Measurements from ENCODE around the gene HIGD2A.

The HIGD2A gene

GRCh38 chr5:176418251-176418650, 29.7 kb downstream of the HIGD2A start:
- DNase-seq: no peak

GRCh38 chr5:176420086-176420485, 31.5 kb downstream of the HIGD2A start:
- DNase-seq: no peak

- no peak for DNase-seq
Measured at GRCh38 chr5:176420972-176421544, 32.5 kb downstream of the HIGD2A start.

GRCh38 chr5:176424181-176424580, 35.6 kb downstream of the HIGD2A start:
- no peak for DNase-seq

GRCh38 chr5:176425138-176425537, 36.6 kb downstream of the HIGD2A start:
- DNase-seq: no peak

DNA sequence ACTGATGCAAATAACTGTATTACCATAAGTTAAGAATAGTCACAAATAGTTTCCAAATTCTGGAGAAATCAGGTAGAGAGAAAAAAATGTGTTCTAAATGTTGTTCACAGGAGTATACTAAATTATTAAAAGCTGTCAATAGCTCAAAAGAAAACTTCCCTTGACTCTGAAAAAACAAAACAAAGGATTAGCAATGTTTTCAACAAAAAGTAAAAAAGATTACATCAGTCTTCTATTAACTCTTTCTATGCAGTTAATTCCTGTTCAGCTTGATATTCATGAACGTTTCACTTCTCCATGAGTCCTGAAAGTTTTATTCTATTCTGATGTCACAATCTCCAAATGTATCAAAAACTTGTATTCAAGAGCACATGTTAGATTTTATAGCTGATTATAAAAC, 37.2 kb downstream of the HIGD2A start:
- DNase-seq: no peak

DNA sequence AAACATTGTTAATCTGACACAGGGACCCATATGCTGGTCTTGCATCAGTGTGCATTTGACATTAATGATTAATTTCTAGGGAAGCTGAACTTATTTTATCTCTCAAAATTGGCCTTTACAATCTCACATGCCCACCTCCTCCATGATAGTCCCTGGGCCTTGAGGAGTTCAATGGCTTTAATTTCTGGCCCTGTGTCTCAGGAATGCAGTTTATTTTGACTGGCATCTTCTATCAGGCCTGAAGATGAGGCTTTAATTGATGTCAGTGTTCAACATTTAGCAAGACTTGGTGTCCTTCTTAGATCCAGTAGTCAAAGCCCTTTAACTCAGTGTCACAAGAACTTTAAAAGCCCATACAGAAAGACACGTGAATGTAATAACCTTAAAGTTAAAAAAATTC, 38.3 kb downstream of the HIGD2A start:
- no peak for DNase-seq

DNA sequence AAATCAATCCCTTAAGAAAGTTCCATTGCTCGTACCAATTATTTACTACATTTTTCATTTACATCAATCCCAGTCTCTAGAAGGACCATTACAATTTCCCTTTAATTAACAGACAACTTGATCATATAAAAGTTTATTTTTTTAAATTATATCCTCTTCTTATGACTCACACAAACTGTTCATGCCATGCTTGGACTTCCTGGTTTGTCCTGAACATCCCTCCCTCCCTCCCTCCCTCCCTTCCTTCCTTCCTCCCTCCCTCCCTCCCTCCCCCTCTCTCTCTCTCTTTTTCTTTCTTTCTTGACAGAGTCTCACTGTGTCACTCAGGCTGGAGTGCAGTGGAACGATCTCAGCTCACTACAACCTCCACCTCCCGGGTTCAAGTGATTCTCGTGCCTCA, 39.4 kb downstream of the HIGD2A start:
- DNase-seq: no peak

GRCh38 chr5:176429972-176430371, 41.4 kb downstream of the HIGD2A start:
- no peak for DNase-seq

DNA sequence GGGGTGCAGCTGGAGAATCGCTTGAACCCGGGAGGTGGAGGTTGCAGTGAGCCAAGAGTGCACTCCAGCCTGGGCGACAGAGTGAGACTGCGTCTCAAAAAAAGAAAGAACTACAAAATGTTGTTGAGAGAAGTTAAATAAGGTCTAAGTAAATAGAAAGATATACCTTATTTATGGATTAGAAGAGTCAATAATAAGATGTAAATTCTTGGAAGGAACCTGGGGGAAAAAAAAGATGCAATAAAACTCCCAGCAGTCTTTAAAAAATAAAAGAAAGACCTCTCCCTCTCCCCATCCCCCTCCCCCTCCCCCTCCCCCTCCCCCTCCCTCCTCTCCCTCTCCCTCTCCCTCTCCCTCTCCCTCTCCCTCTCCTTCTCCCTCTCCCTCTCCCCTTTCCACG, 44.2 kb downstream of the HIGD2A start:
- no peak for DNase-seq

DNA sequence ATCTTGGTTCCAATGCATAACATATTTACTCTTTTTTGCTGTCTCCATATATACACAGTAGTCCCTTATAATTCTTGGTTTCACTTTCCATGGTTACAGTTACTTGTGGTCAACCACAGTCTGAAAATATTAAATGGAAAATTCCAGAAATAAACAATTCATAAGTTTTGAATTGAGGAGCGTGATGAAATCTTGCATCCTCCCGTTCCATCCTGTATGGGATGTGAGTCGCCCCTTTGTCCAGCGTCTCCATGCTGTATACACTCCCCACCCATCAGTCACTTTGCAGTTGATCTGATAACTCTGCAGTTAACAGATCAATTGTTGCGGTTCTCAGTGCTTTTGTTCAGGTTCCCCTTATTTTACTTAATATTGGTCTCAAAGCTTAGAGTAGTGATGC, 48.1 kb downstream of the HIGD2A start:
- no peak for DNase-seq

- no peak for DNase-seq
Measured at GRCh38 chr5:176438959-176439757, 50.6 kb downstream of the HIGD2A start.
